GM12878 (cell line): ENCODE data around the gene SIX5. TPM values are rescaled to one million over a fixed set of nuclear protein-coding genes. Genes with fewer than 3 reads are reported as not detected.
A peak's percentile ranks its signal among the peaks of the same experiment; 100 is the strongest.

Experiments
- BCL11A ChIP-seq: IDR thresholded peaks from 2 replicates; pipeline ENCODE4 v1.6.1; 2011; ENCODE audit warnings: low read depth, low read length
- BHLHE40 ChIP-seq, 2 experiments: fragments of 450-650 bp in 1 of 2; IDR thresholded peaks; 2 replicates each; pipeline ENCODE4 v1.6.1; 2011 to 2017; ENCODE audit warnings: low read depth in 2 of 2, borderline replicate concordance in 1 of 2, improper control_type of control experiment in 1 of 2, low read length in 1 of 2, mild to moderate bottlenecking in 1 of 2
- CEBPZ ChIP-seq: fragments of 150-350 bp; IDR thresholded peaks from 2 replicates; pipeline ENCODE4 v1.6.1; 2016; ENCODE audit warnings: low read depth, low read length
- CHD2 ChIP-seq: IDR thresholded peaks from 2 replicates; pipeline ENCODE4 v1.6.1; 2011; ENCODE audit warnings: low read depth, low read length, improper control_type of control experiment, borderline replicate concordance
- CUX1 ChIP-seq: IDR thresholded peaks from 2 replicates; pipeline ENCODE4 v1.6.1; 2012; ENCODE audit warnings: improper control_type of control experiment, low read depth, low read length; ENCODE audit not compliant: insufficient replicate concordance
- DPF2 ChIP-seq: fragments of 450-650 bp; IDR thresholded peaks from 2 replicates; pipeline ENCODE4 v1.6.1; 2017; ENCODE audit warnings: mild to moderate bottlenecking
- EGR1 ChIP-seq, 2 experiments: IDR thresholded peaks; 1 replicate in 1 of 2; 2 replicates in 1 of 2; pipeline ENCODE4 v1.6.1; 2011 to 2012; ENCODE audit warnings: low read depth in 2 of 2, low read length in 2 of 2, borderline replicate concordance in 1 of 2, mild to moderate bottlenecking in 1 of 2, moderate library complexity in 1 of 2
- ETV6 ChIP-seq, 2 experiments: fragments of 450-650 bp in 1 of 2; IDR thresholded peaks in 1 of 2; conservative IDR thresholded peaks in 1 of 2; 2 replicates each; pipeline ENCODE4 v1.6.1; 2014; ENCODE audit warnings: antibody characterized with exemption in 1 of 2, borderline replicate concordance in 1 of 2, low read depth in 1 of 2, mild to moderate bottlenecking in 1 of 2, moderate library complexity in 1 of 2
- EZH2 ChIP-seq: IDR thresholded peaks from 2 replicates; pipeline ENCODE4 v1.6.1; 2012; ENCODE audit warnings: low read depth, mild to moderate bottlenecking, control low read depth, inconsistent platforms, low read length, borderline replicate concordance; ENCODE audit not compliant: control insufficient read depth
- GABPA ChIP-seq: IDR thresholded peaks from 2 replicates; pipeline ENCODE4 v1.6.1; 2014; ENCODE audit warnings: antibody characterized with exemption, low read depth, mild to moderate bottlenecking, inconsistent platforms
- JUNB ChIP-seq: IDR thresholded peaks from 2 replicates; pipeline ENCODE4 v1.6.1; 2016; ENCODE audit warnings: antibody characterized with exemption, mild to moderate bottlenecking
- MYC ChIP-seq: IDR thresholded peaks from 2 replicates; pipeline ENCODE4 v1.6.1; 2011; ENCODE audit warnings: mild to moderate bottlenecking, low read length, moderate library complexity, inconsistent platforms; ENCODE audit not compliant: insufficient read depth, insufficient replicate concordance, insufficient read length, severe bottlenecking
- POU2F2 ChIP-seq: IDR thresholded peaks from 3 replicates; pipeline ENCODE4 v1.6.1; 2011; ENCODE audit warnings: low read depth, mild to moderate bottlenecking, low read length, borderline replicate concordance
- SMAD1 ChIP-seq: fragments of 450-650 bp; IDR thresholded peaks from 2 replicates; pipeline ENCODE4 v1.6.1; 2018; ENCODE audit warnings: mild to moderate bottlenecking, low read depth; ENCODE audit not compliant: partially characterized antibody
- SPI1 ChIP-seq: IDR thresholded peaks from 2 replicates; pipeline ENCODE4 v1.6.1; 2011; ENCODE audit warnings: low read depth, mild to moderate bottlenecking, low read length, moderate library complexity, borderline replicate concordance; ENCODE audit not compliant: insufficient read depth
- SREBF1 ChIP-seq: IDR thresholded peaks from 2 replicates; pipeline ENCODE4 v1.6.1; 2012; ENCODE audit warnings: mild to moderate bottlenecking, low read length
- TARDBP ChIP-seq: IDR thresholded peaks from 2 replicates; pipeline ENCODE4 v1.6.1; 2016; ENCODE audit warnings: borderline replicate concordance
- ZBED1 ChIP-seq: IDR thresholded peaks from 2 replicates; pipeline ENCODE4 v1.6.1; 2016; ENCODE audit warnings: borderline replicate concordance
- ZNF274 ChIP-seq: IDR thresholded peaks from one replicate; pipeline ENCODE4 v1.8.0; 2011; ENCODE audit not compliant: insufficient read length, insufficient read depth
- ZNF622 ChIP-seq: fragments of 450-650 bp; IDR thresholded peaks from 2 replicates; pipeline ENCODE4 v1.6.1; 2017; ENCODE audit warnings: mild to moderate bottlenecking, inconsistent platforms
- polyA plus RNA-seq, 11 experiments: library from polyadenylated mRNA; depleted of rRNA in 4 of 11; unstranded in 6 of 11; stranded (reverse) in 5 of 11; fragments of >200 nt; fragmentation: Nextera tagmentation in 4 of 11; fragmentation: Illumina TruSeq in 1 of 11; extraction: Ambion mirVana in 4 of 11; extraction: Trizol in 1 of 11; gene quantifications; 1 replicate in 1 of 11; 2 replicates in 10 of 11; pipeline versions ENCODE4 v1.2.1 to v1.2.3, GENCODE V29; 2011 to 2016; ENCODE audit warnings: inconsistent platforms in 2 of 11, missing spikeins in 2 of 11, low read depth in 1 of 11
- total RNA-seq, 4 experiments: library from RNA; depleted of rRNA in 3 of 4; stranded (reverse); fragments of >200 nt in 3 of 4; fragmentation: Illumina TruSeq in 1 of 4; extraction: Trizol in 1 of 4; gene quantifications; 2 replicates each; pipeline versions ENCODE4 v1.2.1 to v1.2.3, GENCODE V29; 2013 to 2021

The SIX5 gene
- total and polyA plus RNA-seq, 10 of the 15 experiments (the other 5 are each of a cell fraction or from before 2014, with no cell fraction given), result 1.9 to 10.5 (median 3.0) TPM; not detected in 2

- TF ChIP-seq CEBPZ, result no peak
- no peak for TF ChIP-seq BCL11A
- no peak for TF ChIP-seq CHD2
- no peak for TF ChIP-seq SPI1
- TF ChIP-seq ETV6 (conservative IDR thresholded peaks at IDR 0.05 in 1 of 2, IDR thresholded peaks at IDR 0.05 in 1 of 2; ENCODE audit: borderline replicate concordance in 1 of 2, low read depth in 1 of 2), result no peak
- no peak for TF ChIP-seq ZNF274
- no peak for TF ChIP-seq JUNB
- TF ChIP-seq SREBF1, result no peak
- TF ChIP-seq MYC, result no peak
- TF ChIP-seq EGR1 (IDR thresholded peaks at IDR 0.05; ENCODE audit: borderline replicate concordance in 1 of 2, low read depth in 2 of 2, low read length in 2 of 2), result peak in 1 of 2 experiments; percentile 59; a peak in 1 of 3 replicates
- TF ChIP-seq TARDBP, result no peak
- TF ChIP-seq SMAD1, result no peak
- TF ChIP-seq BHLHE40 (IDR thresholded peaks at IDR 0.05; ENCODE audit: borderline replicate concordance in 1 of 2, low read depth in 2 of 2, low read length in 1 of 2), result peak in 1 of 2 experiments; percentile 59; a peak in 2 of 4 replicates
- TF ChIP-seq ZBED1, result no peak
- no peak for TF ChIP-seq POU2F2
- TF ChIP-seq CUX1, result no peak
- peak; percentile 81 for TF ChIP-seq DPF2
- no peak for TF ChIP-seq ZNF622
- no peak for TF ChIP-seq GABPA
- TF ChIP-seq EZH2, result no peak
Observed at GRCh38 chr19:45767881-45768654, 984 bp downstream of the SIX5 start (continued).
